ENCODE measurements around the gene C10orf62. TPM values are rescaled to one million over a fixed set of nuclear protein-coding genes. Genes with fewer than 3 reads are reported as not detected.

Gene C10orf62
- total RNA-seq, 1 donor from 2014 or later: 0.16 TPM

DNA sequence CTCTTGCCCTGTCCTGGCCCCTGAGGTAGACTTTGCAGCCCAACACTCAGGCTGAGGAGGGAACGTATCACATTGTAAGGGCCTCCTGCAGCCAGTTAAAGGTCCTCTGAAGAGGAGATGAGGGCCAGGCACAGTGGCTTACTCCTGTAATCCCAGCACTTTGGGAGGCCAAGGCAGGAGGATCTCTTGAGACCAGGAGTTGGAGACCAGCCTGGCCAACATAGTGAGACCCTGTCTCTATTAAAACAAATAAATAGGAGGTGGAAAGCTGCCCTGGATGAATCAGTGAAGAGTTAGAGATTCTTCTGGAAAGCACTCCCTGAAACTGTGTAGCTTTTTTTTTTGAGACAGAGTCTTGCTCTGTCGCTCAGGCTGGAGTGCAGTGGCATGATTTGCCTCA lies 2.3 kb upstream of the C10orf62 start:
- ATAC-seq: no peak

DNA sequence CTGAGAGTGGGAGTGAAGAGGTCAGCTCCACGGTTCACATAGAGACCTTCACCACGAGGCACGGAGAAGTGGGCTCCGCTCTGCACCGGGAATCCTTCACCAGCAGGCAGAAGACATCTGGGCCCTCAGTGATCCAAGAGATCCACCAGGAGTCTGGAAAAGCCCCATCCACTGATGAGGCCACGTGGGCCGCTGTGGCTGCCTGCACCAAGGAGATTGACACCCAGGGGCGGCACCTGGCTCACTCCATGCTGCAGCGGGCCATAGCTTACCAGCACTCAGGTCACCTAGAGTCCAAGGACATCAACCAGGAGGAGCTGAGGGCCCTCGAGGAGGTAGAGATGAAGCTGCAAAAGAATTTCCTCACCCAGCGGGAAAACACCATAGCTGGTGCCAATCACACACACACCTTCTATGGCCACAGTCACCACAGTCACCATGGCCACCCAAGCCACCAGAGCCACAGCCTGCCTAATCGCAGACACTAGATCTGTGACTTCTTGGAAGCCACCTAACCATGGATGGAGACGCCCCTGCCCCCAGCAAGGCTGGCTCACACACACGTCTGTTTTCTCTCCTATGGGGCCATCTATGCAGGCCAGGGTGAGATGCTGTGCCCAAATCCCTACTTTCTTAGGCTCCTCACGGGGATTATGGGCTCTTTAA lies 694 bp downstream of the C10orf62 start:
- ATAC-seq: no peak

DNA sequence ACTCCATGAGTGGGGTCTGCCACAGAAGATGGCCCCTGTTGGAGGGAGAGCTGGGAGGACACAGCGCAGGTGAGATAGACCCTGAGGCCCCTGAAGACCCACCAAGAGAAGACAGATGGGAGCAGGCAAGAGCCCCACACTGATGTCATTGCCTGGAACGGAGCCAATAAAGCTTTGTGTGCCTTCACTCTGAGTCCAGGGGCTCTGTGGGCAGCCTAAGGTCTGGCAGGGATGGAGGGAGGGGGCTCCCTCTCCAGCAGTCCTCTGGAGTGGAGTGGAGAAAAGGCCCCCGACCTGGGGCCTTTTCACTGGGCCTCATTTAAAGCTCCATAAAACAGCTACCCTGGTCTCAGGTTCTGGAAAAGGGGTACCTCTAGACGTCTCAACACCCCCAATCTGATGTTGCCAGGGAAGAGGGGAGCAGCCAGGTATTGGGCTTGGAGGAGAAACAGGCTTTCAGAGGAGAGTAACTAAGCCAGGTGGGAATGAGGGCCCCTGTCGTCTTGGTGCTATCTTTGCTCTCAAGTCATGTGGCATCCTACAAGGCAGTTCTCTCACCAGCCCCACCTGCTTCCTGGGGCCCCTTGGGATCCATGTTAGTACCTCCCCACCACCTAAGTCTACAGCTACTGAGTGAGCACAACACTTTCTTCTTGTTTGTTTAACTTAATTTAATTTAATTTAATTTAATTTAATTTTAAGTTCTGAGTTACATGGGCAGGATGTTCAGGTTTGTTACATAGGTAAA lies 1.4 kb downstream of the C10orf62 start:
- ATAC-seq: no peak

DNA sequence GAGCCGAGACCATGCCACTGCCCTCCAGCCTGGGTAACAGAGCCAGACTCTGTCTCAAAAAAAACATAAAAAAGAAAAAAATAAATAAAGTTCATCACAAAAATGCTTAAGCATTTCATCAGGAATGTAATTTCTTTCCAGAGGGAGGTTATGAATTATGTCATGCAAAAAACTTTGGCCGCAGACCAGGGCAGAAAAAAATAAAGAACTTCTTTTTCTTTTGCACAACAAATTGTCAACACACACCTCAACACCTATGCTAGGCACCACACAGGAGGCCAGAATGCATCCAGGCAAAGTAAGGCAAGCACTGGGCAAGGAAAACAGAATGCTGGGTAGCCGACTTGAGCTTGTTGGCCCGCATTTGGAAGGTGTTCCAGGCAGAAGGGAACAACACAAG lies 3.9 kb downstream of the C10orf62 start:
- no peak for ATAC-seq

DNA sequence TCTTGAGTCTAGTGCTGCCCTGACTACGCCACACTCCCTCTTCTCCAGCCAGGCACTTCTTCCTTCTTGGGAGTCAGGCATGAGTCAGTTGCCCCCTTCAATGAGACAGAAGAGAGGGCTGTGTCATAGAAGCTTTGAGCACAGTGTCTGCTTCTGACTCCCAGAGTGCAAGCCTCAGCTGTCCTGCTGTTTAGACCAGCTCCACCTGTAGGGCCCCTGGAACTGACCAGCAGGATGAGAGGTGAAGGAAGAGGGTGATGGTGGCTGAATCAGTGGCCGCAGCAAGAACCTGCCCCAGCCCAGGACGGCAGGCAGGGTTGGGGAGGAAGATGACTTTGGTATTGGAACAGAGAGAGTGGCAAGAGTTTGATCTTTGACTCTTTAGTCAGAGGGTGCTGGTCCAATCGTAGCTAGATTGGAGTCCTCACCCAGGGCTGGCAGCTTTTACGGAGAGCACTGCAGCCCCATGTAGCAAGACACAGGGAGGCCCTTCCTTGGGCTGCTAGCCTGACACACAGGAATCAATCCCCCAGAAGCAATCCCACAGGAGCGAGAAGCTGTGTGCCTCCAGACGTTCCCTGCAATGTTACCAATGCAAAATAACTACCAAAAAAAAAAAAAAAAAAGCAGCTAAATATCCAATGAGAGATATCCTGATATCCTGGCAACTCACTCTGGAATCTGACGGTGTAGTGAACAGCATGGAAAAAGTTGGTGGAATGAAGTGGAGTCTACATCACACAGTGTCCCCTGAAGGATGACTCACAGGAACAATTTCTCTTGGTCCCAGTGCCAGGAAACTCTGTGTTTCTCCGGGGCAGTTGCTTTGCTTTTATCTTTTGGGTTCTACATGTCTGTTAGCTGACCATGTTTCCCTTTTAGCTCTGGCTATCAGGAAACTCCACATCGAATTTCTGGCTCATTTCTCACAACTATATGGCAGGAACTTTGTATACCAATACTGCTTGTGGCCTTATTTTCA lies 6.9 kb downstream of the C10orf62 start:
- peak; percentile 62 for ATAC-seq

DNA sequence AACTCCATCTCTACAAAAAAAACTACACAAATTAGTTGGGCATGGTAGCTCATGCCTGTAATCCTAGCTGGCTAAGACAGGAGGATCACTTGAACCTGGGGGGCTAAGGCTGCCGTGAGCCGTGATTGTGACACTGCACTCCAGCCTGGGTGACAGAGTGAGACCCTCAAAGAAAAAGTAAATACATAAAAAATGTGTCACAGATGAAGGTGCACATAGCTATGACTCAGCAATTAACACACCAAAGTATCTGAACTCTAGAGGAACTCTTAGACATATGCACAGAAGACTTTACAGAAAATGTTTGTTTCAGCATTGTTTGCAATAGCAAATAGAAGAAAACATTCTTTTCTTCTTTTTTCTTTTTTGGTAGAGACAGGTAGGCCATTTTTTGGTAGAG lies 8.3 kb downstream of the C10orf62 start:
- ATAC-seq: no peak

DNA sequence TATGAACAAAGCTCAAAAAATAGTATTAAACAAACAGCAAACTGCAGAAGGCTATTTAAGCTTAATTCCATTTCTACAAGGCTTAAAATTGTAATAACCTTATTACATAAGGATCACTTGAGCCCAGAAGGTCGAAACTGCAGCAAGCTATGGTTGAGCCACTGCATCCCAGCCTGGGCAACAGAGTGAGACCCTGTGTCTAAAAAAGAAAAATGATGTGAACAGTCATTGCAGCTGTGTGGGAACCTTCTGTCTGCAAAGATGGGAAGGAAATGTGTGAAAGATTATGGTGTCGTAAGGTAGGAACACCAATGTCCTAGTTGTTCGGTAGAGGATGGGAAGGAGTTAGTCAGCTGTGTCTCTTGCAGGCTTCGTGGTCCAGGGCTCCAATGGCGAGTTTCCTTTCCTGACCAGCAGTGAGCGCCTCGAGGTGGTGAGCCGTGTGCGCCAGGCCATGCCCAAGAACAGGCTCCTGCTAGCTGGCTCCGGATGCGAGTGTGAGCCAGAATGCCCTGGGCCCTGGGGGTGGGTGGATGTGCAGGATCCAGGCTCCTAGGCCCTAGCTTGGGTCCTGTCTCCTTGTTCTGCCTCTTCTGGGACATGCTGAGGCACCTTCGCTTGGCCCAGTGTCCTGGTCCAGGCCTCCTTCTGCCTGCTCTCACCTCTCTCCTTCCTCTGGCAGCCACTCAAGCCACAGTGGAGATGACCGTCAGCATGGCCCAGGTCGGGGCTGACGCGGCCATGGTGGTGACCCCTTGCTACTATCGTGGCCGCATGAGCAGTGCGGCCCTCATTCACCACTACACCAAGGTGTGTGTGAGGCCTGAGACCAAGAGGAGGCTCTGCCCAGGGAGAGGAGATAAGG lies 9.1 kb downstream of the C10orf62 start:
- ATAC-seq: no peak

DNA sequence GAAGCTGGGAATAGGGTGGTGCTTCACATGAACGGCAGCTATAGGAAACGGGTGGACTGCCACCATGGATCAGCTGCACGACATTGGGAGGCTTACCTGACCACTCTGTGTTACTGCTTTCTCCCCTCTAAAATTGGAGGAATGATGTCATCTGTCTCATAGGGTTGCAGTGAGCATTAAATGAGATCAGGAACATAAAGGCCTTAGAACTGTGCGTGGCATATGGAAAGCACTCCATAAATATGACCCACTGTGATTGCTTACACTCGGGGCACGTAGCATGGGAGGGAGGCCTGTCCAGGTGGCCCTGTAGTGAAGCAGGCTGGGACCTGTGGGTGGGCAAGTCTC lies 9.7 kb downstream of the C10orf62 start:
- ATAC-seq: no peak

DNA sequence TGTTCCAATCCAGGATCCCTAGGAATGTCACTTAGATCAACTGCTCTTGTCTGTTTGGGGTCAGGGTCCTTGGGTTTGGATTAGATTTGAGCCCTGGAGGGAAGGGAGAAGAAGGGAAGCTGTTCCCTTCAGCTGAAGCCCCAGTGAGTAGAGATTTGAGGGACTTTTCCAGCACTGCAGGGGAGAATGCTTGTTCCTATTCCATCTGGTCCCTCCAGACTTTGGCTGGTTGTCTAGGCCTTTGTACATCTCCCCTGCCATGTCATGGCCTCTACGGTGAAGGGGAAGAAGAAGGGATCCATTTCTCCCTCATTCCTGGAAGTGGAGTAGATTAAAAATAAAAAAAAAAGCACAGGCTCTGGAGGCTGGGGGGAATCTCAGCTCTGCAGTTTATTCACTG lies 11.1 kb downstream of the C10orf62 start:
- no peak for ATAC-seq

DNA sequence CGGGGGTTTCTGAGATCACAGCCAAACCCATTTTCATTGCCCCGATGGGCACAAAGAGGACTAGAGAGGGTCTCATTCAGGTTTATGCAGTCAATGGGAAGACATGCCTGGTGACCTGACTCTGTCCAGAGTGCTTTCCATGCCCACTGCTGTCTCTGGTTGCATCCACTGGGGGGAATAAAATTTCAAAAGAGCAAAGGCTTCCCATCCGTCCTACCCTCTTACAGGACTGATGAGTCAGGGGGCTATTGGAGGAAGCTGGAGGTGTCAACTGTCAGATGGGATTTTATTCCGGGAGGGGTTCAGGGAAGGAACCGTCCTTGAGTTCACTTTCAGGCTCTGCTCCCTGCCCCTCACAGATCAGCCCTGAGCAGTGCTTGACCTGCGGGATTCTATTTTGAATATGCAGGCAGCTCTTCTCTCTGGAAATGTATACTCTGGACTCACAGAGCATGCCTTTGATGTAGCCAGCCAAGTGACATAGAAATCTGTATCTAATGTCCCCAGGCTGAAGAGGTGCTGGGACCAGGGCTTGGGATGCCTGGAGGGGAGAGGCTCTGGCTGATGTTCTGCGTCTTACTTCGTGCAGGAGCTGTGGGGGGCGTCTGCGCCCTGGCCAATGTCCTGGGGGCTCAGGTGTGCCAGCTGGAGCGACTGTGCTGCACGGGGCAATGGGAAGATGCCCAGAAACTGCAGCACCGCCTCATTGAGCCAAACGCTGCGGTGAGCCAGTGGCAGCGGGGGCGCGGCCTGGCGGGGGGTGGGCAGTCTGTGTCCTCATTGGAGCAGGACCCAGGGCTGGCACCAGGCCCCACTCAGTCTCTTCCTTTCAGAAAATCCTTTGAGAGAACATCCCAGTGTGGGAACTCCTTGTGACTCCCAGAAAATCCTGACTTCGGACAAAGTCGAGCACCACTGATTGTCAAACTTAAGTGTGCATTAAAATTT lies 12.0 kb downstream of the C10orf62 start:
- no peak for ATAC-seq

DNA sequence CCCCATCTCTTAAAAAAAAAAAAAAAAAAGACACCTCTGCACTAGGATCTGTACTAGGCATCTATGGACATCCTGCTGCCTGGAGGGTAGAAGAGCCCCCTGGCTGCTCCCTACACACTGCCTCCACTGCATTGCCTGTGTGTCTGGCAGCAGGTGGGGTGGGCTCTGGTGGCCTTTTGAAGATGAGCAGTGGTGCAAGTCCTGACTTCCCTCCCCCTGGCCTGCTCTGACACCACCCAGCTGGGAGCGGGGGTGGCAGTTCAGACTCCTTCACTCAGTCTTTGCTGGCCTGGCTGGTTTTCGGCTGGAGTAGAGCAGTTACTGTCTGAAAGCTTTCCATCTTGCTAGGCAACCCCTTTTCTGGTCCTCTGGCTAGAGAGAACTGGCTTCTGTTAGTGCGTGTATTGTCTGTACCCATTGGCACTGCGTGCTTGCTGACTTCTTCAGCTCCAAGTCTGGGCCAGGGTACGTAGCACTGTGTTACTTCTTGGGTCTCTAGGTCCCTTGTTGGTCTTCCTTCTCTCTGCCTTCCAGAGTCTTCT lies 17.6 kb downstream of the C10orf62 start:
- ATAC-seq: no peak

DNA sequence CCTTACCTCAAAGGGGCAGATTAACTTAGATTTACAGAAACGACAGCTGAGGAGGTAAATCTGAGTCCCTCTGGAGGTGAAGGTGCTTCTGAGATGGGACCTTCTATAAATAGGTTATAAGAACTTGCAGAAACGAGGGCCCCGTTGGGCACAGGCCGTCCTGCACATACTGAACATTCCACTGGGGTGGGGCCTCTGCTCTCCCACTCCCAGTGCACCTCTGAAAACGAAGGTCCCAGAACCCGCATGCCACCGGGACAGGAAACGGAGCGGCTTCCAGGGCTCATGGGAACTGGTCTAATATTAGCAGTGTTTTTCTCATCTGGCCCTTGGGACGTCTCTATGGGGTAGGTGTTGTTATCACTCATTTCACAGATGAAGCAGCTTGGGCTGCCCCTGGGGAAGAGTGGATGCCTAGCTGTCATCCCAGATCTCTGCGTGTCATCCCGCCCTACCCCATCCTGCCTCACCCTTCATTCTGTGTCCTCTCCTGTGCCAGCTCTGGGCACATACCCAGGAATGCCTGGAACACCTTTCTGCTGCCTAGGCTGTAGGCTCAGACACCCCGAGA lies 19.6 kb downstream of the C10orf62 start:
- ATAC-seq: no peak

DNA sequence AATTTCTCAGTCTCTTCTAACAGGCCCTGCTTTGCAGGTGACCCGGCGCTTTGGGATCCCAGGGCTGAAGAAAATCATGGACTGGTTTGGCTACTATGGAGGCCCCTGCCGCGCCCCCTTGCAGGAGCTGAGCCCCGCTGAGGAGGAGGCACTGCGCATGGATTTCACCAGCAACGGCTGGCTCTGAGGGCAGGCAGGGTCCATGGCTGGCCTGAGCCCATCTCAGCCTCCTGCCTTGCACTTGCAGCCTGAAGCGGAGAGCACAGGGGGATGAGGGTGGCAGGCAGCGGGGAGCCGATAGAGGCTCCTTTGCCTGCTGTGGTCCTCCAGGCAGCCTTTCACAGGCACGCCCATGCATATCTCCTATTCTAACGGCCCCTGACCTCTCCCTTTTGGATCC lies 22.0 kb downstream of the C10orf62 start:
- ATAC-seq: no peak

DNA sequence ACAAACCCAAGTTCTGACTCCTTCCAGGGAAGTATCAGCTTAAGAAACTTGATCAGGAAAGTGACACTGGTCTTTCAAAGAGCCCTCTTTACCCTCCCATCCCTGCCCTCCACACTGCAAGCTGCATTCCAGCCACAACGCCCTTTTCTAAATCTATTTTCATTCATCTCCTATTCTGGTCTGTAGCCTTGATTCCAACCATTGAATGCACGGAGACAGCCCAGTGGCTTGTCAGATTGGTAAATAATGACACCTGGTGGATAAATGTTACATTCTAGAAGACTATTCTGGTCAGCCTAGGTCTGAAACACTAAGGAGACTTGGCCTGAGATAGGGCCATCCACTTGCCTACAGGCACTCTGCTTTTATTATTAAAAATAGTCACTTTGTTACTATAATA lies 22.9 kb downstream of the C10orf62 start:
- peak; percentile 85 for ATAC-seq

DNA sequence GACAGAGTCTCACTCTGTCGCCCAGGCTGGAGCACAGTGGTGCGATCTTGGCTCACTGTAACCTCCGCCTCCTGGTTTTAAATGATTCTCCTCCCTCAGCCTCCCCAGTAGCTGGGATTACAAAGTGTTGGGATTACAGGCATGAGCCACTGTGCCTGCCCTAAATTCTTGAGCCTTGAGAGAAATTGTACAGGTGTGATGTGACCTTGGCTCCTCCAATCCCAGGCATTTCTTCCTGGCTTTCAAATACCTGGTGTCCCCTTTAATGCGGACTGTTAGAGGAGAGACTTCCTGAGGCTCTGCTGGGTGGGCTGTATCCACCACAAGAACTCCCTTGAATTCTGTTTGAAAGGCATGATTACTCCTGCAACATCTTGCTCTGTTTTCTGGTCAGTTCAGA lies 28.8 kb downstream of the C10orf62 start:
- no peak for ATAC-seq

DNA sequence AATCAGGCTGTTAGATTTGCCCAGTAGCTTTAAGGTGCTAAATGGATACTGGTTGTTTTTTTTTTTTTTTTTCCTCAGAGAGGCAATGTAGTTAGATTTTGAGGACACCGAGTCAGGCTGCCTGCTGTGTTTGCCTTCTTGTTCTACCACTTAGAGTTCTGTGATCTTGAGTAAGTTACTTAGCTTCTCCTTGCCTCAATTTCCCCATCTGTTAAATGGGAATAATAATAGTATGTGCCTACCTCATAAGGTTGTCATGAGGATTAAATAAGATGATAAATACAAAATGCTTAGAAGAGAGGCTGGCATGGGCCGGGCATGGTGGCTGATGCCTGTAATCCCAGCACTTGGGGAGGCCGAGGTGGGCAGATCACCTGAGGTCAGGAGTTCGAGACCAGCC lies 29.2 kb downstream of the C10orf62 start:
- no peak for ATAC-seq

DNA sequence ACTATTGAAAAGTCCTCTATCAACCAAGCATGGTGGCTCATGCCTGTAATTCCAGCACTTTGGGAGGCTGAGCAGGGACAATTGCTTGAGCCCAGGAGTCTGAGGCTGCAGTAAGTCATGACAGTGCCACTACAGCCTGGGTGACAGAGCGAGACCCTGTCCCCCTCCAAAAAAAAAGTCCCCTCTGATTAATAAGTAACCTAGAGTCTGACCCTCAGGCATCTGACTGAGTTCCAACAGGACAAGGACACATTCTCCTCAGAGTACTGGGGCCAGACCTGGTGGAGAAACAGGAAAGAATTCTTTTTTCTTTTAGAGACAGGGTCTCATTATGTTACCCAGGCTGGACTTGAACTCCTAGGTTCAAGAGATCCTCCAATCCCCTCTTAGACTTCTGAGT lies 33.8 kb downstream of the C10orf62 start:
- no peak for ATAC-seq

DNA sequence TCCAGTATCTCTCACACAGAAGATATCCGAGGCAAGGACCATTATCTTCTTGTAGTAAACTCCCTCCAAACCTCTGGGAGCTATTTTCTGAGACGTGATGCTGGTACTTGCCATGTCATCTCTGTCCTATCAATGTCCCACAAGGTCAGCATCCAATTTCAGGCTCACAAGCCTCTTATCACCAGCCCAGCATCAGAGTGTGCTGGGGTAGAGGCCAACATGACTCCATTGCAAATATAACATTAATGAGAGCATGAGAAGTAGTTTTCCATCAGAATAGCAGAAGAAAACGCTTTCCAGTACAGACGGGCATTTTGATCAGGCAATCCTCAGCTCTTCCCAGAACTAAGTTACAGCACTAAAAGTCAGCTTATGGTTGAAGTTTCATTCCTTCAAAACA lies 38.2 kb downstream of the C10orf62 start:
- ATAC-seq: no peak

DNA sequence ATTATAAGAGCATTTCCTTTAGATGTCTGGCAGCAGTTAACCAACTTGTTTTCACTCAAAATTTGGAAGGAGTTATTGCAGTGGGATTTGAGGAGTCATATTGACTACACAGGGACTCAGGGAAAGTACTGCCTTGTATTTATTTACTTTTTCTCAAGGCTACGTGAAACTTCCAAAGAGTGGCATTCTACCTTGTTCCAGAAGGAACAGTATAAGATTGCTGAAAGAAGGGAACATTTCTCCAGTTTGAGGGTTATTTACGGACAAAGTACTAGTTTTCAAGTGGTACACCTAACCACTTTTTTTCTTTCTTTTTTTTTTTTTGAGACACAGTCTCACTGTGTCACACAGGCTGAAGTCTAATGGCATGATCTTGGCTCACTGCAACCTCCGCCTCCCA lies 38.7 kb downstream of the C10orf62 start:
- no peak for ATAC-seq

DNA sequence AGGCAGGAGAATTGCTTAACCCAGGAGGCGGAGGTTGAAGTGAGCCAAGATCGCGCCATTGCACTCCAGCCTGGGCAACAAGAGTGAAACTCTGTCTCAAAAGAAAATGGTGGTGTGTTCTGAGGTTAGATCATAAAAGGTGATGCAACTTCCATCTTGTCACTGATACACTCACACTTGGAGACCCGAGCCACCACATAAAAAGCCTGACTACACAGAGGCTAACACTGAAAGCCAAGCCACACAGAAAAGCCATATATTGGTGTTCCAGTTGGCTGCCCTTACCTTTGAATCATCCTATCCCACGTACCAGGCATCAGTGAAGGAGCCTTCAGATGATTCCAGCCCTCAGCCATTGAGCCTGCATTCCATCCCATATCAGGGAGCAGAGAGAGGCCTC lies 39.8 kb downstream of the C10orf62 start:
- ATAC-seq: no peak

DNA sequence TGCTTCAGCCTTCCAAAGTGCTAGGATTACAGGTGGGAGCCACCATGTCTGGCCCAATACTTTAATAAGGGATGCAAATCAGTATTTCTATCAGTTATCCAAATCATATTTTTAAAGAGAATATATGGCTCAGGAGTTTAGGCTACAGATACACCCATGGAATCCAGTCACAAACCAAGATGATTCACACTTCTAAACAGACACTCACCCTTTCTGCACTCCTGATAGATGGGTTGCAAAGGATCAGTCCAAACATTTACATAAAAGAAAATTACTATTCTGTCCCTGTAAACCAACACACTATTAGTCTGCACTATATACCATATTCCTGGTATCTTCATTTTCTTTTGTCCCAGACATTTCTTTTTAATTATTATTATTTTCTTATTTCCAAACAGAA lies 41.6 kb downstream of the C10orf62 start:
- ATAC-seq: no peak

Data from esophagus mucosa (tissue), 1 donor.